Type B pancreatic cell (in vitro differentiated cells): Measurements from ENCODE around the gene FAT1. TPM values are rescaled to one million over a fixed set of nuclear protein-coding genes. Genes with fewer than 3 reads are reported as not detected.

Source experiments
- DNase-seq: peaks from one replicate; pipeline ENCODE4 v3.0.0; 2021; ENCODE audit warnings: mixed read lengths; ENCODE audit not compliant: unreplicated experiment; ENCODE audit errors: extremely low spot score
- H3K27ac Mint-ChIP-seq: 2 replicates; pipeline ENCODE4 v1.8.0; 2021; ENCODE audit warnings: mild to moderate bottlenecking, mixed read lengths
- H3K27me3 Mint-ChIP-seq: 2 replicates; pipeline ENCODE4 v1.8.0; 2021; ENCODE audit warnings: mixed read lengths
- H3K36me3 Mint-ChIP-seq: 2 replicates; pipeline ENCODE4 v1.8.0; 2021; ENCODE audit warnings: mixed read lengths
- H3K4me1 Mint-ChIP-seq: one replicate; pipeline ENCODE4 v1.8.0; 2021; ENCODE audit warnings: mixed read lengths; ENCODE audit not compliant: unreplicated experiment
- H3K4me3 Mint-ChIP-seq: 2 replicates; pipeline ENCODE4 v1.8.0; 2021; ENCODE audit warnings: mild to moderate bottlenecking, mixed read lengths
- H3K9me3 Mint-ChIP-seq: 2 replicates; pipeline ENCODE4 v1.8.0; 2021; ENCODE audit warnings: mixed read lengths
- CTCF ChIP-seq: fragments of 200-600 bp; sonication (generic); conservative IDR thresholded peaks from 2 replicates; pipeline ENCODE4 v1.5.0; 2021; ENCODE audit warnings: antibody characterized with exemption, mild to moderate bottlenecking
- total RNA-seq: library from RNA; stranded (reverse); gene quantifications from 2 replicates; pipeline ENCODE4 v1.2.1, GENCODE V29; 2021; ENCODE audit warnings: low replicate concordance

FAT1 gene
- total RNA-seq, 1 donor from 2014 or later: 197 TPM

GRCh38 chr4:186733778-186734177 is 10.1 kb upstream of the FAT1 start:
- DNase-seq: no peak
- H3K36me3 Mint-ChIP-seq: peaks cover 8% of the 10 kb centered on the region
- peaks cover 9% of the 10 kb centered on the region for H3K9me3 Mint-ChIP-seq
- H3K27ac Mint-ChIP-seq: peak overlapping the region; percentile 57
- H3K27me3 Mint-ChIP-seq: no peaks in the 10 kb centered on the region
- H3K4me3 Mint-ChIP-seq: no peak overlapping the region
- no peak for TF ChIP-seq CTCF
- H3K4me1 Mint-ChIP-seq: peaks cover 17% of the 10 kb centered on the region

- no peak for DNase-seq
- H3K27me3 Mint-ChIP-seq: peaks cover 6% of the 10 kb centered on the region
- peaks cover under 1% of the 10 kb centered on the region for H3K9me3 Mint-ChIP-seq
- H3K4me1 Mint-ChIP-seq: peaks cover 21% of the 10 kb centered on the region
- H3K27ac Mint-ChIP-seq: no peak overlapping the region
- no peak for TF ChIP-seq CTCF
- no peak overlapping the region for H3K4me3 Mint-ChIP-seq
- peaks cover 5% of the 10 kb centered on the region for H3K36me3 Mint-ChIP-seq
These were observed 7.0 kb upstream of the FAT1 start for GRCh38 chr4:186730621-186731020.

GRCh38 chr4:186729856-186730255 is 6.2 kb upstream of the FAT1 start:
- no peak for DNase-seq
- H3K27me3 Mint-ChIP-seq: peaks cover 6% of the 10 kb centered on the region
- TF ChIP-seq CTCF: no peak
- peaks cover 21% of the 10 kb centered on the region for H3K4me1 Mint-ChIP-seq
- no peaks in the 10 kb centered on the region for H3K9me3 Mint-ChIP-seq
- H3K4me3 Mint-ChIP-seq: no peak overlapping the region
- peaks cover 5% of the 10 kb centered on the region for H3K36me3 Mint-ChIP-seq
- H3K27ac Mint-ChIP-seq: no peak overlapping the region

- peaks cover 6% of the 10 kb centered on the region for H3K27me3 Mint-ChIP-seq
- peak overlapping the region; percentile 96 for H3K27ac Mint-ChIP-seq
- peaks cover 15% of the 10 kb centered on the region for H3K4me1 Mint-ChIP-seq
- no peak for DNase-seq
- no peak for TF ChIP-seq CTCF
- H3K36me3 Mint-ChIP-seq: peaks cover 5% of the 10 kb centered on the region
- peak overlapping the region; percentile 94 for H3K4me3 Mint-ChIP-seq
- no peaks in the 10 kb centered on the region for H3K9me3 Mint-ChIP-seq
These were observed 5.1 kb upstream of the FAT1 start for GRCh38 chr4:186728631-186729271.

GRCh38 chr4:186727977-186728519 is 4.4 kb upstream of the FAT1 start:
- peak overlapping the region; percentile 96 for H3K27ac Mint-ChIP-seq
- peaks cover 5% of the 10 kb centered on the region for H3K36me3 Mint-ChIP-seq
- no peak for DNase-seq
- H3K27me3 Mint-ChIP-seq: peaks cover 6% of the 10 kb centered on the region
- no peak for TF ChIP-seq CTCF
- H3K9me3 Mint-ChIP-seq: no peaks in the 10 kb centered on the region
- H3K4me1 Mint-ChIP-seq: peaks cover 11% of the 10 kb centered on the region
- H3K4me3 Mint-ChIP-seq: peak overlapping the region; percentile 94
